OCI-LY1 (cell line): Measurements from ENCODE around the gene CHRM2.

Experiments used
- EZH2 ChIP-seq: fragments of 200-600 bp; sonication (generic), shearing (Covaris generic); IDR thresholded peaks from 2 replicates; pipeline ENCODE4 v1.8.0; 2017; ENCODE audit warnings: borderline replicate concordance, mixed run types, mild to moderate bottlenecking, antibody characterized with exemption, low read length, moderate library complexity, mixed read lengths
- TF ChIP-seq, protein P1 (sequence below): fragments of 200-600 bp; sonication (generic), shearing (Covaris generic); IDR thresholded peaks from 2 replicates; pipeline ENCODE4 v1.5.1; 2017; ENCODE audit warnings: mild to moderate bottlenecking, antibody characterized with exemption, low read length, moderate library complexity, mixed read lengths

DNA sequence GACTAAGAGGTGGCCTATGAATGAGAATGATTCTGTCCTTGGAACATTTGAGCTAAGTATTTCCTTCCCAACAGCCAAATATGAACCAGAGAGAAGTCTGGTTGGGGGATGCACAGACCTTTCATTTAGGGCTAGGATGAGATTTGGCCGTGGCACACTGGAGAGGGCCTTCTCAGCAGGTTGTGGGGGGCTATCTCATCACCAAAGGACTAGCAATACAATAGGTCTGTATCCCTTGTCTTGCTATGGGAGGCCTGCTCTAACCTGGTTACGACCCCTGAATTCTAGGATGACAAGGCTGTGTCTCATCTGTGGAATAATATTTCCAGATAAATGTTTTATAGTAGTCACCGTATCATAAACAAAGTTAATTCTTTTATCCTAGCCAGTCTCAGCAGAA lies 133.0 kb downstream of the CHRM2 start:
- TF ChIP-seq, protein P1, sequence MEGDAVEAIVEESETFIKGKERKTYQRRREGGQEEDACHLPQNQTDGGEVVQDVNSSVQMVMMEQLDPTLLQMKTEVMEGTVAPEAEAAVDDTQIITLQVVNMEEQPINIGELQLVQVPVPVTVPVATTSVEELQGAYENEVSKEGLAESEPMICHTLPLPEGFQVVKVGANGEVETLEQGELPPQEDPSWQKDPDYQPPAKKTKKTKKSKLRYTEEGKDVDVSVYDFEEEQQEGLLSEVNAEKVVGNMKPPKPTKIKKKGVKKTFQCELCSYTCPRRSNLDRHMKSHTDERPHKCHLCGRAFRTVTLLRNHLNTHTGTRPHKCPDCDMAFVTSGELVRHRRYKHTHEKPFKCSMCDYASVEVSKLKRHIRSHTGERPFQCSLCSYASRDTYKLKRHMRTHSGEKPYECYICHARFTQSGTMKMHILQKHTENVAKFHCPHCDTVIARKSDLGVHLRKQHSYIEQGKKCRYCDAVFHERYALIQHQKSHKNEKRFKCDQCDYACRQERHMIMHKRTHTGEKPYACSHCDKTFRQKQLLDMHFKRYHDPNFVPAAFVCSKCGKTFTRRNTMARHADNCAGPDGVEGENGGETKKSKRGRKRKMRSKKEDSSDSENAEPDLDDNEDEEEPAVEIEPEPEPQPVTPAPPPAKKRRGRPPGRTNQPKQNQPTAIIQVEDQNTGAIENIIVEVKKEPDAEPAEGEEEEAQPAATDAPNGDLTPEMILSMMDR = no peak
- TF ChIP-seq EZH2 = no peak
